ENCODE measurements around the gene NEDD8. TPM values are rescaled to one million over a fixed set of nuclear protein-coding genes. Genes with fewer than 3 reads are reported as not detected.
A peak's percentile ranks its signal among the peaks of the same experiment; 100 is the strongest.

NEDD8 gene
- total RNA-seq, 2 experiments from 2014 or later: 167 to 172 TPM

DNA sequence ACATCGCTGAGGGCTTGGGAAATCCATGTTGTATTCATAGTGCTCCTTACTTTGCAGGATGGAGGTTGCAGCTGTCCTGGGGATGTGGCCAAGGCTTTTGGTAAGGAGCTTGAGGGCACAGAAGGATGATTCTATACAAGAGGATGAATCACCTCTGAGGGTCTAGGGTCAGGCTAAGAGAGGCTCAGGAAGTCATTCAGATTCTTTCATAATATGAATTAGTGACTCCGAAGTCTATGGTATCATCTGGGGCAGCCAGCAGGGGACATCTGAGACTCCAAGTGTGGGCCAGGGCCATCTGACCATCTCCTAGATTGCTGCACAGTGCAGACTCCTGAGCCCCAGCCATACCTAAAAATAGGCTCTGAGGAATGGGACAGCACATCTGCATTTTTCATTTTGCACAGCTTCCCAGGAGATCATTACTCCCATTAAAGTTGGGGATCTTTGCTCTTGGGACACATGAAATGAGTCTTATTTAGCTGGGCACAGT, 5.3 kb upstream of the NEDD8 start:
- ATAC-seq (no peak), DNase-seq (no peak)
- intact Hi-C loops (cut with micrococcal nuclease): no loop called here
- Mint-ChIP-seq H3K4me3 (no peak overlapping the region), H3K27ac (peak overlapping the region; percentile 69), H3K9me3 (no peaks in the 10 kb centered on the region), H3K36me3 (ENCODE audit: low read depth) (peaks cover 57% of the 10 kb centered on the region), H3K4me1 (ENCODE audit: low read depth) (peaks cover 64% of the 10 kb centered on the region), H3K27me3 (no peaks in the 10 kb centered on the region)
- ChIA-PET CTCF (interaction anchor here (1.0 to 27.8 kb wide), 4 partner anchors 36 to 146 kb away, joined by 3 to 873 read pairs (median 4); partner anchors contain the start of genes CIDEB, DHRS1, LTB4R and LTB4R2), POLR2A (interaction anchor here (0.6 to 1.5 kb wide), 5 partner anchors 9 to 129 kb away, joined by 3 to 4 read pairs (median 3); partner anchors contain the start of gene LTB4R)
- TF ChIP-seq, protein P1, sequence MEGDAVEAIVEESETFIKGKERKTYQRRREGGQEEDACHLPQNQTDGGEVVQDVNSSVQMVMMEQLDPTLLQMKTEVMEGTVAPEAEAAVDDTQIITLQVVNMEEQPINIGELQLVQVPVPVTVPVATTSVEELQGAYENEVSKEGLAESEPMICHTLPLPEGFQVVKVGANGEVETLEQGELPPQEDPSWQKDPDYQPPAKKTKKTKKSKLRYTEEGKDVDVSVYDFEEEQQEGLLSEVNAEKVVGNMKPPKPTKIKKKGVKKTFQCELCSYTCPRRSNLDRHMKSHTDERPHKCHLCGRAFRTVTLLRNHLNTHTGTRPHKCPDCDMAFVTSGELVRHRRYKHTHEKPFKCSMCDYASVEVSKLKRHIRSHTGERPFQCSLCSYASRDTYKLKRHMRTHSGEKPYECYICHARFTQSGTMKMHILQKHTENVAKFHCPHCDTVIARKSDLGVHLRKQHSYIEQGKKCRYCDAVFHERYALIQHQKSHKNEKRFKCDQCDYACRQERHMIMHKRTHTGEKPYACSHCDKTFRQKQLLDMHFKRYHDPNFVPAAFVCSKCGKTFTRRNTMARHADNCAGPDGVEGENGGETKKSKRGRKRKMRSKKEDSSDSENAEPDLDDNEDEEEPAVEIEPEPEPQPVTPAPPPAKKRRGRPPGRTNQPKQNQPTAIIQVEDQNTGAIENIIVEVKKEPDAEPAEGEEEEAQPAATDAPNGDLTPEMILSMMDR (IDR thresholded peaks at IDR 0.05): no peak

DNA sequence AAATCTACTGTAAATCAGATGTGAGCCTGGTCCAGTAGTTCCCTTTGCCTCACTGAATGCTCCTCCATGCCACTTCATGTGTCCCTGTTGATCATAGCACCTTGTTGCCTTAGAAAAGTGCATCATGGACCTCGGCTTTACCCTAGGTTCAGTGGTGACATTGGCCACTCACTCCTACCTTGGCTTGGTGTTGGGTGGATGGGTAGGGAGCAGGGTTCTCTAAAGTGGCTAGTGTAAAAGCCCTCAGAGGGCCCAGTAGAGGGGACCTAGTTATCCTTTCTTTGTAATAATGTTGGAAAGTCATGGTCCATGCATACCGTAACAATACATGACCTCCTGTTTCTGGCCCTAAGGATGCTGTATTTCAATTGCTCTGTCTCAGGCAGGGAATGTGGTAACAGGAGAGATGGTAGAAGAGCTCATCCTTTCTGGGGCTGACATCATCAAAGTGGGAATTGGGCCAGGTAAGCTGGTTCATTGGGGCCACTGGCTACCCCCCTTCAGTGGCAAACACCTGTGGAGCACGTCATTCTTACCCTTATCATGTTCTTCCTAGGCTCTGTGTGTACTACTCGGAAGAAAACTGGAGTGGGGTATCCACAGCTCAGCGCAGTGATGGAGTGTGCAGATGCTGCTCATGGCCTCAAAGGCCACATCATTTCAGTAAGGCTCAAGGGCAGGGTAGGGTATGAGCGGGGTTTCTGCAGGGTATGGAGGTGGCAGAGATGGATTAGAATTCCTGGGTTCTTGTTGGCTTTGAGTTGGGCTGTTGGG, 4.7 kb upstream of the NEDD8 start:
- Mint-ChIP-seq H3K4me3 (no peak overlapping the region), H3K9me3 (no peaks in the 10 kb centered on the region), H3K4me1 (ENCODE audit: low read depth) (peaks cover 64% of the 10 kb centered on the region), H3K27ac (peak overlapping the region; percentile 9), H3K36me3 (ENCODE audit: low read depth) (peaks cover 57% of the 10 kb centered on the region), H3K27me3 (no peaks in the 10 kb centered on the region)
- DNase-seq (no peak), ATAC-seq (no peak)
- TF ChIP-seq, protein P1 (IDR thresholded peaks at IDR 0.05): no peak
- ChIA-PET POLR2A (interaction anchor here (1.0 to 2.4 kb wide), 4 partner anchors 10 to 75 kb away, joined by 3 to 17 read pairs (median 4); partner anchors contain the start of genes CHMP4A and LTB4R), CTCF (interaction anchor here (1.0 to 27.8 kb wide), 5 partner anchors 21 to 146 kb away, joined by 3 to 873 read pairs (median 4); partner anchors contain the start of genes CIDEB, DHRS1, LTB4R and LTB4R2)
- intact Hi-C loops (cut with micrococcal nuclease): no loop called here

DNA sequence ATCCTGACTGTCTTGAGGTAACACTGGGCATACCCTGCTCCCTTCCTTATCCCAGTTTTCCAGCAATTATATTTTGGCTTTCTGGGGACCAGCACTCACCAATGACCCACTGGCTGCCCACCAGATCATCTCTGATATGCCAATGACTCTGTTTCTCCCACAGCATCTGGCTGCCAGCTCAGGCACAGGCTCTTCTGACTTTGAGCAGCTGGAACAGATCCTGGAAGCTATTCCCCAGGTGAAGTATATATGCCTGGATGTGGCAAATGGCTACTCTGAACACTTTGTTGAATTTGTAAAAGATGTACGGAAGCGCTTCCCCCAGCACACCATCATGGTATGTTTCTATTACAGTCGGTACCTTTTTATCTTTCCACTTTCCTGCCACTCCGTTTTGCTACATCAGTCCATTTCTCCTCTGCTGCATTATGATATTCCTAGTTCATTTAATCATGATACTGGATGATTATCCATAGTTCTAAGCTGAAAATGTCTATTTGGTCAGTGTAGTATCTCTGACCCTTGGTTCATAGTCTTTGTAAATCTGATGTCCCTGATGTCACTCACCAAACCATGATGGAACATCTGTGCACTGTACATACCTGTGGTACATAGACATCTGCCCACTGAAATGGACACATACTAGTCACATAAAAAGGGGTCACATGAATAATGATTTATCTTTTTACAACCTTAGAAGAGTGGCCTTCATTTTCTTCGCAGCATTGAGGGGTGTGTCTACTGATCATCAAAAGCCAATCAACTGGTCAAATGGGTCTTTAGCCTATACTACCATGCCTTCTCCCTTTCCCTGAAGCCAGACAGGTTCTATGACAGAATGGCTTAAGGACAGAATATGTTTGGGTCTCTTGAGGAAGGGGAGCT, 3.9 kb upstream of the NEDD8 start:
- intact Hi-C loops (cut with micrococcal nuclease): no loop called here
- DNase-seq (no peak), ATAC-seq (no peak)
- ChIA-PET POLR2A (interaction anchor here (1.1 to 2.4 kb wide), 4 partner anchors 22 to 76 kb away, joined by 3 to 17 read pairs (median 4); partner anchors contain the start of genes CHMP4A and LTB4R), CTCF (interaction anchor here (1.2 to 27.8 kb wide), 6 partner anchors 7 to 75 kb away, joined by 3 to 873 read pairs (median 13); partner anchors contain the start of genes CIDEB, DHRS1, IRF9 and LTB4R)
- TF ChIP-seq, protein P1 (IDR thresholded peaks at IDR 0.05): no peak
- Mint-ChIP-seq H3K27ac (peak overlapping the region; percentile 65), H3K27me3 (no peaks in the 10 kb centered on the region), H3K4me1 (ENCODE audit: low read depth) (peaks cover 66% of the 10 kb centered on the region), H3K36me3 (ENCODE audit: low read depth) (peaks cover 56% of the 10 kb centered on the region), H3K4me3 (no peak overlapping the region), H3K9me3 (no peaks in the 10 kb centered on the region)

DNA sequence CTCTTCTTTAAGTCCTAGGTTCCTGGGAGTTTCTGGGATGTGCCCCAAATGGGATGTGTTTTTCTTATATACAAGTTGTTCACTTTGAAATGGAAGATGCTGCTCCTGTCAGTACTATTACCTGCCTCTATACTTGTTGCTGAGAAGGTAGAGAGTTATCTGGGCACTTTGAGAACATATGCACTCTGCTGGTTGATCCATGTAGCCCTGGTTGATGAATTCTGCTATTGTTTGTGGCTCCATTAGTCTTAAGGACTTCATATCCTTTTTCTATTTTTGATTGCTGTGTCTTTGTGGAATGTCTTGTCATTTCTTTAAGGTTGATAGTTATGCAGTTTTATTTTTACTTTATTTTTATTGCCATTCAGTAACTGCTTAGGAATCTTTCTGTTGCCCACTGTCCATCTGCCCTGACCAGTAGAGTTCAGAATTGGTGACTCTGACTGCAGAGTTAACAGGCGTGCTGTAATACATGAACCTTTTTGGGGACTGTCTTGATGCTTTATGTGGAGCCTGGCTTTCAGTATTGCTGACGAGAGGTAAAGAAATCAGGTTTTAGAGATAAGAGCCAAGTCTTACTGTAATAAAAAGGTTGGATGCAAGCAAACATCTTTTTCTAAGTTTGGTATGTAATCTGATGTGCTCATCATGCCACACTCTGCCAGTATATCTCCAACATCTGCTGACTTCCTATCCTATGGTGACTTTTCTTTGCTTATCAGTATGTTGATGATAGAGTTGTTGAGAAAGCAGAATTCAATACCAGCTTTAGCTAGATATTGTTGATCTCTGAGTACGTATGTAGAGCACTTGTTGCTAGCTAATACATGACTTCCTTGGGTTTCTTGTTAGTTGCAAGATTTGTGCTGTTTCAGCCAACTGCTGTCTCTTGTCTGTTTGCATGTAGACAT, 2.2 kb upstream of the NEDD8 start:
- intact Hi-C loops (cut with micrococcal nuclease): no loop called here
- Mint-ChIP-seq H3K4me3 (peak overlapping the region; percentile 93), H3K27ac (peak overlapping the region; percentile 23), H3K4me1 (ENCODE audit: low read depth) (peaks cover 52% of the 10 kb centered on the region), H3K9me3 (no peaks in the 10 kb centered on the region), H3K27me3 (no peaks in the 10 kb centered on the region), H3K36me3 (ENCODE audit: low read depth) (peaks cover 40% of the 10 kb centered on the region)
- DNase-seq: no peak
- TF ChIP-seq, protein P1 (IDR thresholded peaks at IDR 0.05): no peak
- CTCF ChIA-PET: interaction anchor here (0.8 to 27.8 kb wide), 9 partner anchors 8 to 99 kb away, joined by 3 to 873 read pairs (median 4); partner anchors contain the start of genes CIDEB, DHRS1, IRF9 and LTB4R
- POLR2A ChIA-PET: interaction anchor here (0.6 to 2.4 kb wide), 12 partner anchors 8 to 206 kb away, joined by 3 to 17 read pairs (median 3); partner anchors contain the start of genes CHMP4A, DHRS1, IRF9 and LTB4R
- ATAC-seq: no peak

Data from activated CD8-positive, alpha-beta T cell treated with anti-CD3 and anti-CD28 coated beads for 36 hours (primary cell).